HCT116 (cell line): ENCODE results near the gene MVK. TPM values are rescaled to one million over a fixed set of nuclear protein-coding genes. Genes with fewer than 3 reads are reported as not detected.

ENCODE experiments used
- ATAC-seq: fragments of 200-7000 bp; cut with Tn5 transposase; 2 replicates; pipeline ENCODE4 v1.9.1; 2020; ENCODE audit warnings: mild to moderate bottlenecking, moderate library complexity
- BruUV-seq: library from RNA; stranded (reverse); fragments of 400-500 nt; replicated peaks from 2 replicates; lab custom pipeline; 2021; lab: Mats Ljungman, UMichigan
- CTCF ChIA-PET: fragments of 300-600 bp; sonication (Branson Sonifier 250); formaldehyde crosslinking; loops from one replicate; lab custom pipeline; 2021; ENCODE audit warnings: antibody characterized with exemption; lab: Charles Lee
- POLR2A ChIA-PET: fragments of 300-600, 350-600 bp; sonication (Branson Sonifier 250); formaldehyde crosslinking; loops from one replicate; lab custom pipeline; 2021; ENCODE audit warnings: antibody characterized with exemption; lab: Charles Lee
- RAD21 ChIA-PET, 2 experiments: fragments of 300-600 bp; sonication (Branson Sonifier 250); formaldehyde crosslinking; loops; one replicate each; lab custom pipeline; 2023; ENCODE audit warnings: low total read pairs in 2 of 2; ENCODE audit not compliant: uncharacterized antibody in 2 of 2, unreplicated experiment in 2 of 2, low non-redundant PET in 1 of 2; lab: Charles Lee
- DNase-seq: peaks from one replicate; pipeline ENCODE4 v3.0.0-alpha.2; 2010; ENCODE audit warnings: low read depth, low spot score
- H2AFZ ChIP-seq: fragments of 200-600 bp; shearing (Covaris generic), sonication (generic); 2 replicates; pipeline ENCODE4 v1.6.1; 2017; ENCODE audit warnings: low read depth, mixed run types, mixed read lengths, antibody characterized with exemption, low read length; ENCODE audit not compliant: poor library complexity, severe bottlenecking
- H3K27ac ChIP-seq: 2 replicates; pipeline ENCODE4 v1.5.1; 2012; ENCODE audit warnings: low read depth, low read length
- H3K27me3 ChIP-seq: fragments of 200-600 bp; sonication (generic); 2 replicates; pipeline ENCODE4 v1.6.1; 2016; ENCODE audit warnings: mixed run types, low read length, mixed read lengths; ENCODE audit not compliant: insufficient read depth
- H3K36me3 ChIP-seq, 2 experiments: fragments of 200-500 bp in 1 of 2; fragments of 200-600 bp in 1 of 2; sonication (Bioruptor generic) in 1 of 2; sonication (generic) in 1 of 2; 2 replicates each; pipeline versions ENCODE4 v1.5.1 to v1.6.1; 2014 to 2016; ENCODE audit warnings: low read length in 2 of 2, inconsistent platforms in 1 of 2, mixed read lengths in 1 of 2, mixed run types in 1 of 2; ENCODE audit not compliant: insufficient read depth in 2 of 2, control insufficient read depth in 1 of 2
- H3K4me1 ChIP-seq, 2 experiments: fragments of 200-600 bp in 1 of 2; sonication (generic) in 1 of 2; 2 replicates each; pipeline versions ENCODE4 v1.5.1 to v1.6.1; 2012 to 2017; ENCODE audit warnings: low read length in 2 of 2, inconsistent platforms in 1 of 2, mild to moderate bottlenecking in 1 of 2, mixed read lengths in 1 of 2, mixed run types in 1 of 2, moderate library complexity in 1 of 2; ENCODE audit not compliant: insufficient read depth in 2 of 2, control insufficient read depth in 1 of 2
- H3K4me2 ChIP-seq: fragments of 200-600 bp; sonication (generic); 2 replicates; pipeline ENCODE4 v1.6.1; 2017; ENCODE audit warnings: mixed run types, low read length, mixed read lengths
- H3K4me3 ChIP-seq, 2 experiments: fragments of 200-600 bp in 1 of 2; sonication (generic) in 1 of 2; replicated peaks in 1 of 2; 2 replicates each; pipeline ENCODE4 v1.5.1; 2011 to 2016; ENCODE audit warnings: low read length in 2 of 2, control low read depth in 1 of 2, low read depth in 1 of 2, mild to moderate bottlenecking in 1 of 2, mixed read lengths in 1 of 2, mixed run types in 1 of 2
- H3K79me2 ChIP-seq: fragments of 200-600 bp; sonication (generic); 2 replicates; pipeline ENCODE4 v1.6.1; 2017; ENCODE audit warnings: mild to moderate bottlenecking, mixed run types, low read length, moderate library complexity, mixed read lengths; ENCODE audit not compliant: insufficient read depth
- H3K9ac ChIP-seq: fragments of 200-600 bp; sonication (generic); 2 replicates; pipeline ENCODE4 v1.6.1; 2016; ENCODE audit warnings: low read length, mixed read lengths
- H3K9me2 ChIP-seq: fragments of 200-600 bp; sonication (generic), shearing (Covaris generic); 2 replicates; pipeline ENCODE4 v1.6.1; 2017; ENCODE audit warnings: mixed run types, mild to moderate bottlenecking, moderate library complexity; ENCODE audit not compliant: insufficient read depth
- H3K9me3 ChIP-seq, 2 experiments: fragments of 200-500 bp in 1 of 2; fragments of 200-600 bp in 1 of 2; sonication (Bioruptor generic) in 1 of 2; sonication (generic) in 1 of 2; 2 replicates each; pipeline ENCODE4 v1.6.1; 2014 to 2017; ENCODE audit warnings: low read length in 2 of 2, mixed read lengths in 2 of 2, inconsistent platforms in 1 of 2, low read depth in 1 of 2, mild to moderate bottlenecking in 1 of 2, mixed run types in 1 of 2, moderate library complexity in 1 of 2; ENCODE audit not compliant: control insufficient read depth in 1 of 2, insufficient read depth in 1 of 2
- H4K20me1 ChIP-seq: fragments of 200-600 bp; sonication (generic), shearing (Covaris generic); 2 replicates; pipeline ENCODE4 v1.6.1; 2017; ENCODE audit warnings: mixed run types, mild to moderate bottlenecking, moderate library complexity; ENCODE audit not compliant: insufficient read depth
- CTCF ChIP-seq, 3 experiments: fragments of 200-600 bp in 1 of 3; sonication (generic) in 1 of 3; IDR thresholded peaks in 2 of 3; conservative IDR thresholded peaks in 1 of 3; 2 replicates each; pipeline ENCODE4 v1.5.1; 2012 to 2017; ENCODE audit warnings: low read depth in 2 of 3, low read length in 2 of 3, antibody characterized with exemption in 1 of 3, borderline replicate concordance in 1 of 3, control low read depth in 1 of 3, mild to moderate bottlenecking in 1 of 3, mixed read lengths in 1 of 3, mixed run types in 1 of 3, moderate library complexity in 1 of 3; ENCODE audit not compliant: insufficient read depth in 1 of 3
- EGR1 ChIP-seq: IDR thresholded peaks from 2 replicates; pipeline ENCODE4 v1.6.1; 2012; ENCODE audit warnings: low read depth
- EZH2 ChIP-seq: fragments of 200-600 bp; sonication (generic); IDR thresholded peaks from 2 replicates; pipeline ENCODE4 v1.6.1; 2017; ENCODE audit warnings: antibody characterized with exemption, mixed run types
- EZH2phosphoT487 ChIP-seq: fragments of 200-600 bp; IDR thresholded peaks from 2 replicates; pipeline ENCODE4 v1.6.1; 2018; ENCODE audit warnings: antibody characterized with exemption, borderline replicate concordance
- MAX ChIP-seq: IDR thresholded peaks from 2 replicates; pipeline ENCODE4 v1.6.1; 2012
- POLR2A ChIP-seq: IDR thresholded peaks from 2 replicates; pipeline ENCODE4 v1.7.0; 2011; ENCODE audit warnings: borderline replicate concordance; ENCODE audit not compliant: insufficient read depth, insufficient read length; ENCODE audit errors: extremely low read depth
- POLR2AphosphoS5 ChIP-seq: IDR thresholded peaks from 2 replicates; pipeline ENCODE4 v1.6.1; 2011; ENCODE audit warnings: mild to moderate bottlenecking, low read depth, low read length, moderate library complexity
- REST ChIP-seq: IDR thresholded peaks from 2 replicates; pipeline ENCODE4 v1.6.1; 2012; ENCODE audit warnings: low read depth
- SIN3A ChIP-seq: IDR thresholded peaks from 2 replicates; pipeline ENCODE4 v1.6.1; 2012; ENCODE audit warnings: low read depth
- SP1 ChIP-seq: IDR thresholded peaks from 2 replicates; pipeline ENCODE4 v1.6.1; 2012; ENCODE audit warnings: low read depth
- TCF7L2 ChIP-seq: IDR thresholded peaks from 2 replicates; pipeline ENCODE4 v1.7.0; 2011; ENCODE audit warnings: borderline replicate concordance, inconsistent platforms; ENCODE audit not compliant: insufficient read depth, insufficient read length; ENCODE audit errors: extremely low read depth
- YY1 ChIP-seq: IDR thresholded peaks from 2 replicates; pipeline ENCODE4 v1.6.1; 2011; ENCODE audit warnings: low read length, low read depth, moderate library complexity, mild to moderate bottlenecking; ENCODE audit not compliant: insufficient replicate concordance; ENCODE audit errors: extremely low read depth
- ZBTB33 ChIP-seq: IDR thresholded peaks from 2 replicates; pipeline ENCODE4 v1.6.1; 2011; ENCODE audit warnings: mild to moderate bottlenecking, low read length, moderate library complexity; ENCODE audit not compliant: insufficient replicate concordance; ENCODE audit errors: extremely low read depth
- ZFX ChIP-seq: fragments of 450-650 bp; IDR thresholded peaks from 2 replicates; pipeline ENCODE4 v1.6.1; 2017
- intact Hi-C: fragments of 100-400 bp; cut with micrococcal nuclease; formaldehyde crosslinking; loops from 2 replicates; pipeline ENCODE4 v1.10.0; 2022
- total RNA-seq: library from RNA; stranded (reverse); gene quantifications from one replicate; pipeline ENCODE4 v1.2.1, GENCODE V29; 2021; ENCODE audit not compliant: unreplicated experiment

MVK gene
- total RNA-seq, 1 experiment from 2014 or later, result 17.3 TPM

GRCh38 chr12:109559200-109559505, 14.4 kb upstream of the MVK start:
- BruUV-seq, result no TSS peak
- RAD21 ChIA-PET, result no interaction called here
- Histone ChIP-seq H2AFZ (no peak overlapping the region), H3K27me3 (0 out of 2 replicates have a peak, but pooled peaks cover 3% of the 10 kb centered on the region), H3K4me2 (no peak overlapping the region), H3K9me2 (no peaks in the 10 kb centered on the region), H3K27ac (no peak overlapping the region), H3K36me3 (no peaks in the 10 kb centered on the region), H3K9me3 (no peaks in the 10 kb centered on the region), H3K79me2 (no peaks in the 10 kb centered on the region), H3K9ac (no peak overlapping the region), H3K4me3 (no peak overlapping the region), H4K20me1 (no peaks in the 10 kb centered on the region), H3K4me1 (no peaks in the 10 kb centered on the region)
- POLR2A ChIA-PET, result no interaction called here
- intact Hi-C loops, result no loop called here
- no peak for TF ChIP-seq EZH2
- TF ChIP-seq YY1, result no peak
- no peak for TF ChIP-seq EZH2phosphoT487
- no peak for TF ChIP-seq CTCF (IDR thresholded peaks at IDR 0.05 in 2 of 3, conservative IDR thresholded peaks at IDR 0.05 in 1 of 3; ENCODE audit: borderline replicate concordance in 1 of 3, insufficient read depth in 1 of 3, low read depth in 2 of 3, low read length in 2 of 3)
- no peak for TF ChIP-seq POLR2A
- no peak for TF ChIP-seq ZBTB33
- TF ChIP-seq REST, result no peak
- TF ChIP-seq SIN3A, result no peak
- no peak for TF ChIP-seq SP1
- no peak for TF ChIP-seq POLR2AphosphoS5
- TF ChIP-seq EGR1, result no peak
- no peak for TF ChIP-seq TCF7L2
- no peak for TF ChIP-seq ZFX
- TF ChIP-seq MAX, result no peak
- ATAC-seq (no peak), DNase-seq (no peak)
- CTCF ChIA-PET, result no interaction called here
